Non-pigmented ciliary epithelial cell (primary cell): ENCODE results near the gene P2RX7.

Experiments used
- DNase-seq: peaks from one replicate; pipeline ENCODE4 v3.0.0-alpha.2; 2010; ENCODE audit warnings: low read depth

P2RX7 gene

DNA sequence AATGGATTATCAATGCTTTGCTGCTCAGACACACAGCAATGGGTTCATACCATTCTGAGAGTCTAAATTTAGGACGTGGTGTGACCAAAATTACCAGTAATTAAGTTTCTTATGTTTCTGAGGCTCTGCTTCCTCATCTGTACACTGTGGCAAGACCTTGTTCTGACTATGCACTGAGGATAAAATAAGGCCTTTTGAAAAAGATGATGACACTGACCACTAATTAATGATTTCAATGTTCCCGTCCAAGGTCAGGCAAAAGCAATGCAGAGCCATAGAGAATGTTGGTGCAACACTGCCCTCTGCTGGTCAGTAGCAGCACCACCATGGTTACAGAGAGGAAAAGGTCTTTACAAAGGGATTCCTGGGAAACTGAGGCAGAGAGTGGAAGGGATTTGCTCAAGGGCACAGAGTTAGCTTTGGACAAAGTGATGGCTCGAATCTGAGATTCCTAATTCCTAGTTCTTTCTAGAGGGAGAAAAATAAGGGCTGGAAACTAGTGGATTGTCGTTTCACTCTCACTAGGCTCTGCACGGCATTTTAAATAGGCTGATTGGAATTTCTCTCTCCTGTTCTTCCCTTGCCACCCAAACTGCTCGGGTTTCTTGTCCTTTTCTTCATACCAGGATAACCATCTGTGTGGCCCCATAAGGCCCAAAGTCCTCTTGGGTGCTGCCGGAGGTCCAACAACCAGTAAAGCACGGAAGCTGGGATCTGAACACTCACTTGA lies 22.3 kb upstream of the P2RX7 start:
- no peak for DNase-seq

DNA sequence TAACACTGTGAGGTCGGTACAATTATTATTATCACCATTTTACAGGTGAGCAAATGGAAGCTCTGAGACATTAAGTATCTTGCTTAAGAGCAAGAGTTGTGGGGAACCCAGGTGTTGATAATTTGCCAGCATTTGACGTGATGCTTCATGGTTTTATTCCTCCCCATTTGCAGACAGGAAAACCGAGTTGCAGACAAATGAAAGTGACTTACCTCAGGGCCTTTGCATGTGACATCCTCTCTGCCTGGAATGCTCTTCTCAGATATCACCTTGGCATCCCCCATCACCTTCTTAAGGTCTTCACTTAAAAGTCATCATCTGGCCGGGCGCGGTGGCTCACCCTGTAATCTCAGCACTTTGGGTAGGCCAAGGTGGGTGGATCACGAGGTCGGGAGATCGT lies 21.0 kb upstream of the P2RX7 start:
- DNase-seq, result no peak

DNA sequence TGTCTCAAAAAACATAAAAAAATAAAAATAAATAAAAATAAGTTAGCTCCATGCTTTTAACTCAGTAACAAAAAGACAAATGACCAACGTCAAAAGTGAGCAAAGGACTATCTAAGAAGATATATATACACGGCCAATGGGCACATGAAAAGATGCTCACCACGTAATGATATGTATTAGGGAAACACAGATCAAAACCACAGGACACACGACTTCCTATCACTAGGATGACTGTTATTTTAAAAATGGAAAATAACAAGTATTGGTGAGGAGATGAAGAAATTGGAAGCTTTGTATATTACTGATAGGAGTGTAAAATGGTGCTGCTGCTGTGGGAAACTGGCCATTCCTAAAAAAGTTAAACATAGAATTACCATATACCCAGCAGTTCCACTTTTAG lies 20.2 kb upstream of the P2RX7 start:
- DNase-seq, result no peak

DNA sequence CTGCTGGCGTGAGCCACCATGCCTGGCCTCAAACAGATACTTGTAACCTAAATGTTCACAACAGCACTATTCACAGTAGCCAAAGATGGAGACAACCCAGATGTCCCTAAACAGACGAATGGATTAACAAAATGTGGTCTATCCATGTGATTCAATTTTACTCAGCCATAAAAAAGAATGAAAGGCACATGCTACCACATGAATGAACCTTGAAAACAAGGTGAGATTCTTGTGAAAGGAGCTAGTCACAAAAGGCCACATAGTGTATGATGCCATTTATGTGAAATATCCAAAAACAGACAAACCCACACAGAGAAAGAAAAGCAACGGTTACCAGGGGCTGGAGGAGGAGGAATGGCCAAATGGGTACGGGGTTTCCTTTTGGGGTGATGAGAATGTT lies 19.6 kb upstream of the P2RX7 start:
- no peak for DNase-seq

DNA sequence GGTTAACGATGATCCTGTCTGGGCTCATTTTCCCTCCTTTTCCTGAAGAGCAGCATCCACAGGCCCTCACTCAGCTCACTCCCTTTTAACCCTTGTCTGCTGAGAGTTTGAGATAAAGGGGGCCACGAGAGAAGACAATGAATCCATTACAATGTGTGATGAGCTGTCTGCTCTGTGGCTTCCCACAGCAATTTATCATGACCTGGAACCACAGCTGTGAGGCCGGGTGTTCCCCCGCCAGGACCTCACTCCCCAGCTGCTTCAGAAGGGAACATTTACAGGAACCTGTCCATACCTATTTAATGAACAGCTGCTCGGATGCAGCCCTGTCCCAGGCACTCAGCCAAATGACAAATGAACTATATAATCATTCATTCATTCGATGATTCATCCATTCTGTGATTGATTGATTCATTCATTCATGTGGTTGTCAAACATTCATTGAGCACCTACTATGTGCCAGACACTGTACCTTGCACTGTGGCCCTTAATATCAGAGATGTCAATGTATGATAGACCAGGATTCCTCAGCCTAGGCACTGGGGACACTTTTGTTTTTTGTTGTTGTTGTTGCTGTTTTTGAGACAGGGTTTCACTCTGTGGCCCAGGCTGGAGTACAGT lies 18.5 kb upstream of the P2RX7 start:
- DNase-seq, result no peak

DNA sequence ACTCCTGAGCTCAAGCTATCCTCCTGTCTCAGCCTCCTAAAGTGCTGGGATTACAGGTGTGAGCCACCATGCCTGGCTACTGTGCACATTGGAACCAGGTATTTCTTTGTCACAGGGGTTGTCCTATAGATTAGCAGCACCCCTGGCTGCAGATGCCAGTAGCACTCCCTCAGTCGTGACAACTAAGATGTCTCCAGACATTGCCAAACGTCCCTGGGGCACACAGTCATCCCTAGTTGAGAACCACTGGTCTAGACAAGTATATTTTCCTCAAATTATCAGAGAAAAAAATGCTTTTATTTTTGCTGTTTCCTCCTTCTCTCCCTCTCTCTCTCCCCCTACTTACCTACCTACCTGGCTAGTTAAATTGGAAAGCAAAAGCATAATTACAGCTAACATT lies 17.9 kb upstream of the P2RX7 start:
- DNase-seq, result no peak

DNA sequence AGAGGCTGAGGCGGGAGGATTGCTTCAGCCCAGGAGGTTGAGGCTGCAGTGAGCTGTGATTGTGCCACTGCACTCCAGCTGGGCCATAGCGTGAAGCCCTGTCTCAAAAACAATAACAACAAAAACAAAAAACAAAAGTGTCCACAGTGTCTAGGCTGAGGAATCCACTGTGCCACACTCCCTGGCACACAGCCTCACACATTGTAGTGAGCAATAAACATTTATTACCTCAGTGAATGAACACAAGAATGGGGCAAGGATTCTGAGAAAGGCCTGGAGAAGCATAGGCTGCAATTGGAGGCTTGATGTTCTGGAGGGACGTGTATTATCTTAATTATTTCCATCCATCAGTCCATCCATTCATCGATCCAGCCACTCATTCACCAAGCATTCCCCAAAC lies 17.1 kb upstream of the P2RX7 start:
- DNase-seq, result no peak

DNA sequence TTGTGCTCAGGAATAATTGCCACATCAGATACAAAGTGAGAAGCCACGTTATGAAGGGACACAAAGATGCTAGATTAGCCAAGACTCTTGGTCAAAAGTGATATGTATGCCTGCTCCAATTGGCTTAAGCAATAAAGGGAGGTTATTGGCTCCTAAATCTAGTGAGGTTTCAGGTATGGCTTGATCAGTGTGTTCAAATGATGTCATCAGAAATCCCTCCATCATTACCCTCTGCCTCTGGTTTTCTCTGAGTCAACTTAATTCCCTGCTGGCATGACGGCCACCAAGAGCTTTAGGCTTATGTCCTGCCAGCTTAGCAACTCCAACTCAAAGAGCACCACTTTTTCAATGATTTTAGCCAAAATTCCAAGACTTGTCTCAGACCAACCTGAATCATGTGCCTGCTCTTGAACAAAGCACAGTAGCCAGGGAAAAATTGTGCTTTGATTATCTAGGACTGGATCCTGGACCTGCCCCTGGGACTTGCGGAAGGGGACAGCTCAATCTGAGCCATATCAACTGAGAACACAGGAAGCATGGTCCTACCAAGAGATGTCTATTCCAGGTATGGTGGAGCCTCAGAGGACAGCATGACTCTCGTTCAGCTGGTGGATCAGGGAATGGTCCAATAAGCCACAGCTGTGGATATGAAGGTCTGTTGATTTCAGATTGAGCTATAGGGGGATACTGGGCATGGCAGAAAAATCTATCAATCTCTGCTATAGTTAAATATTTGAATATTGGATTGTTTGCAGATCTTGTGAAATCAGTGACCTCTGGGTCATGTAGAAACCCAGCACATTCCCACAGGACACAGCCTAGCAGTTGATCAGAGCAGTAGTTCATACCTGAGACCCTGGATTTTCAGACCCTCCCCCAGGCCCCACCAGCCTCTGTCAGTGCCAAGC lies 16.1 kb upstream of the P2RX7 start:
- no peak for DNase-seq

DNA sequence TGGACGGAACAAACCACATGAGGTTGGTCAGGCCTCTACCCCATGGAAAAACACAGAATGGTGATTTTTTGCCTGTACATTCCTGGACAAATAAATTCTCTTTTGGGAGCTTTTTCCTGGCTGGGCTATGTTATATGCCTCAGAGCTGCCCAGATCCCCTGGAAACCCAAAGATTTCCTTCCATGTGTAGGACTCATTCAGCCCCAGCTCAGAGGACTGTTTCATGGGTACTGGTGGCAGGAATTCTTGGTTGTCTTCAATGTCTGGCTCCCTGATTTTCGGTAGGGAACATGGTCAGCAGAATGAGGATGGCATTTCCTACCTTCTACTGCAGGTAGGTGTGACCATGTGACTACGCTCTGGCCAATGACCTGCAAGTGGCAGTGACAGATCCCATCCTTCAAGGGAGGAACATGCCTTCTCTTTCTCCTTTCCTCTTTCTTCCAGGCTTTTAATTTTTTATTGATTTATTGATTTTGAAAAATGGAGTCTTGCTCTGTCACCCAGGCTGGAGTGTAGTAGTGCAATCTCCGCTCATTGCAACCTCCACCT lies 15.4 kb upstream of the P2RX7 start:
- no peak for DNase-seq

DNA sequence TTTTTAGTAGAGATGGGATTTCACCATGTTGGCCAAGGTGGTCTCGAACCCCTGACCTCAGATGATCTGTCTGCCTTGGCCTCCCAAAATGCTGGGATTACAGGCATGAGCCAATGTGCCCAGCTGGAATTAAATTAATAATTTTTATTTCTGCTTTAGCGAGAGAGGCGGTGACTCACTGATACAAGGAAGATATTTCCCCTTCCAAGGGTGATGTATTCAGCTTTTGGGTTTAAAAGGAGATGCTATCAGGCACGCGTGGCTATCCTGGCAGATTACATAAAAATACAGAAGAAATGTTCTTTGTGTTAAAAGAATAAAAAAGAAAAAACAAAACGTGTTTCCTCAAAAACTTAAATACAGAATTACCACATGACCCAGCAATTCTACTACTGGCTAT lies 12.4 kb upstream of the P2RX7 start:
- no peak for DNase-seq

DNA sequence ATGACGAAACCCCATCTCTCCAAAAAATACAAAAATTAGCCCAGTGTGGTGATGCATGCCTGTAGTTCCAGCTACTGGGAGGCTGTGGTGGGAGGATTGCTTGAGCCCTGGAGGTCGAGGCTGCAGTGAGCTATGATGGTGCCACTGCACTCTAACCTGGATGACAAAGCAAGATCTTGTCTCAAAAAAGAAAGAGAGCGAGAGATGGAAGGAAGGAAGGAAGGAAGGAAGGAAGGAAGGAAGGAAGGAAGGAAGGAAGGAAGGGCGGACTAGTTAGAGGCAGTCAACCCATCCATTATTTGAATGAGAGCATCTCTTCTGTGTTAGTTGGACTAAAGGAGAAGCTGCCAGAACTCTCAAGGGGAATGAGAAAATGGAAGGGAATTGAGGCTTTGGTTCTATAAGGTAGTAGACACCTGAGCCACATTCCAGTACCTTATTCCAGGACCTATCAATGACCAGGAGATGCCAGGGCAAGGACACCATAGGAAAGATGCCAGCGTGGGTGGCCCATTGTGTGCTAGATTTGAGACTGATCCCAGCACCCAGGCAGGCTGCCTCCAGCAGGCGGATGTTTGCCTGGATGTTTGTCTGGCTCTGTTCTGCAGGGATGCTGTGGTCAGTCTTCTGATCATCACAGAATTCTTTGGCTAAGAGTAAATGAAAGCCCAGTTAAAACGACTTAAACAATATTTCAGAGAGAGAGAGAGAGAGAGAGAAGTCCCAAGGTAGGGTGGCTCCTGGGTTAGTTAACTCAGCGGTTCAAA lies 11.5 kb upstream of the P2RX7 start:
- no peak for DNase-seq

DNA sequence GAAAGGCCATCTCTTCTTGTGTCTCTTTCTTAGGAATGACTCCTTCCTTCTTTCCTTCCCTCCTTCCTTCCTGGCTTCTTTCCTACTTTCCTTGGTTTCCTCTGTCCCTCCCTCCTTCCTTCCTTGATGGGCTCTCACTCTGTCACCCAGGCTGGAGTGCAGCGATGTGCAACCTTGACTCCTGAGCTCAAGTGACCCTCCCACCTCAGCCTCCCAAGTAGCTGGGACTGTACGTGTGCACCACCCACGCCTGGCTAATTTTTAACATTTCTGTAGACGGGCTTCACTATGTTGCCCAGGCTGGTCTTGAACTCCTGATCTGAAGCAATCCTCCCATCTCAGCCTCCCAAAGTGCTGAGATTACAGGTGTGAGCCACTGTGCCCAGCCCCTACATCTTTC lies 10.9 kb upstream of the P2RX7 start:
- DNase-seq, result no peak

DNA sequence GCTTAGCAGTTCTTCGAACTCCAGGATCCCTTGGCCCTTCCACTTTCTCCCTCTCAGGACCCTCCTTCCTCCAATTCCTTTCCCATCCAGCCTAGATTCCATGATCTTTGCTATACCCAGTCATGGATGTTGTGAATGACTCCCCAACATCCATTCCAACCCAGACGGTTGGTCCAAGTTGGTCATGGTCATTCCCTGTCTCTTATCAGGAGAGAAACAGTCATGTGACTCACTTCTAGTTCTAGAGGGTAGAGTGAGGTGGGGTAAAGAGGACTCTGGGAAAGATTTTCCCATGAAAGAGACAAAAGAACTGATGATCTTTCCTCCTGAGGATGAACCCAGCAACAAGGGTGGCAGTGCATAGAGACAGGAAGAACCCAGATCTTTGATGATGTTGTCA lies 9.2 kb upstream of the P2RX7 start:
- no peak for DNase-seq

DNA sequence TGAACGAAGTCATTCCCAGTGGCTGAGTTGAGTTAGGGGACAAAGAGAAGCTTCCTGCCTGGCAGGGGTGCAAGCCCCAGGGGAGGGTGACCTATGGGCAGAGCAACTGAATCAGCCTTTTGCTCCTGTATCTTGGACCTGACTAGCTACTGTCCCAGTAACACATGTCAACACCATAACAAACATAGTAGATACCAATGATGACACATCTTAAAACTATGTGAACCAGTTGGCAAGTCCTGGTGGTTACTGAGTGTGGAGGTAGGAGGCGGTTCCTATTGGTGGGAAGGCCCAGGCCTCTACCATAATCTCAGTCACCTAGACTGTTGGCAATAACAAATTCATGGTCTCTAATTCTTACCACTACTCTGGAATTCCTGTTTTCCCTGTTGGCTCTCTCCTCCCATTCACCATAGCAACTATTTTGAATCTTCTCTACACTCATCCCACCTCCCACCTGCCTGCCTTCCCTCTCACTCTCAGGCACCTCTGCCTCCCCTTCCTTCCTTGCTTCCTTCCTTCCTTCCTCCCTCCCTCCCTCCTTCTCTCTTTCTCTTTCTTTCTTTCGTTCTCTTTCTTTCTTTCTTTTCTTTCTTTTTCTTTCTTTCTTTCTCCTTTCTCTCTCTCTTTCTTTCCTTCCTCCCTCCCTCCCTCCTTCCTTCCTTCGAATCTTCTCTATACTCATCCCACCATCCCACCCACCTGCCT lies 8.1 kb upstream of the P2RX7 start:
- DNase-seq, result peak; percentile 83

DNA sequence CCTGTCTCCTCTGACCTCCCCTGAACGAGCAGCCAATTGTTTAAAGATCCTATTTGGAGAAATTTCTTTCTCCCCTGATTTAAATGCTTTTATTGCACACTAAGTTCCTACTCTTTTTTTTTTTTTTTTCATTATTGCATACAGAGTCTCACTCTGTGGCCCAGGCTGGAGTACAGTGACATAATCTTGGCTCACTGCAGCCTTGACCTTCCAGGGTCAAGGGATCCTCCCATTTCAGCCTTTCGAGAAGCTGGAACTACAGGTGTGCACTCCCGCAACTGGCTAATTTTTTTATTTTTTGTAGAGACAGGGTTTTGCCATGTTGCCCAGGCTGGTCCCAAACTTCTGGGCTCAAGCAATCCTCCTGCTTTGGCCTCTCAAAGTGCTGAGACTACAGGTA lies 5.2 kb upstream of the P2RX7 start:
- no peak for DNase-seq

DNA sequence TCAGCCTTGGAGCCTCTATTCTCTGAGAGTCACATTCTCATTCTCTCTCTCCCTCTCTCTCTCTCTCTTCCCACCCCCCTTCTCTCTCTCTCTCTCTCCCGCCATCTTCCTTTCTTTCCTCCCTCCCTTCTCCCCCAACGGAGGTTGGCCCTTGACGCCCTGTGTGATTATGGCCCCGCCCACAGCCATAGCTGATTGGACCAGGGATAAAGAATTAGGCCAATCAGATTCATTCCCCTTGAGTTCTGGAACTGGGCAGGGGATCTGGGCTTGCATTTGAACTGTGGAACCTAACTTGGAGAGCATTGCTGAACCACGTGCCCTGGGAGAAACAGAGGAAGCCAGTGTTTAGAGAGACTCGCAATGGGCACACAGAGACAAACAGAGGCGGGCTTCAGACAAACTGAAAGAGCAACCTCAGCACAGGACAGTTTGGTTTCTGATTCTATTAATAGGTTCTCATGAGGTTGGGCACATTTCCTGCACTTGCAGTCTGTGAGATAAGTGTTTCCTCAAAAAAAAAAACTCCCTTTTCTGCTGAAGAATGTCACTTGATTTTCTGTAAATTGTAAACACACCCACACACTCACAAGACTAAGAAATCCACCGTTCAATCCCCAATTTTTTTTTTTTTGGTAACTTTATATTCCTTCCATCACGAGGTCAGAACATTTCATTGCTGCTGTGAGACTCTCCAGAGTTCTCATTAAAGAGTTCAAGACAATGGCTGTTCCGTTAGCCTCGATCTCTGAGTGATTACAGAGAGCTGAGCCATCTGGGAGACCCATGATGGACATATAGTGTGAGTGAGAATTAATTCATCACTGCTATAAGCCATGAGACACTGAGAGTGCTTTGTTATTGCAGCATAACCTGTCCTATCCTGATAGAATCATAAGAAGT lies 3.5 kb upstream of the P2RX7 start:
- no peak for DNase-seq

DNA sequence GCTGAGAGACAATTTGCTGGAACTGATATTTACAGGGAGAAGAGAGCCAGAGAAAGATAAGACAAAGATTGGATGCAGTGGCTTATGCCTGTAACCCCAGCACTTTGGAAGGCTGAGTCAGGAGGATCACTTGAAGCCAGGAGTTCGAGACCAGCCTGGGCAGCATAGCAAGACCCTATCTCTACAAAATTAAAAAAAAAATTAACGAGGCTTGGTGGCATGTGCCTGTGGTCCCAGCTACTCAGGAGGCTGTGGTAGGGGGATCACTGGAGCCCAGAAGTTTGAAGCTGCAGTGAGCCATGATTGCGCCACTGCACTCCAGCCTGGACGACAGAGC lies 2.9 kb upstream of the P2RX7 start:
- no peak for DNase-seq

DNA sequence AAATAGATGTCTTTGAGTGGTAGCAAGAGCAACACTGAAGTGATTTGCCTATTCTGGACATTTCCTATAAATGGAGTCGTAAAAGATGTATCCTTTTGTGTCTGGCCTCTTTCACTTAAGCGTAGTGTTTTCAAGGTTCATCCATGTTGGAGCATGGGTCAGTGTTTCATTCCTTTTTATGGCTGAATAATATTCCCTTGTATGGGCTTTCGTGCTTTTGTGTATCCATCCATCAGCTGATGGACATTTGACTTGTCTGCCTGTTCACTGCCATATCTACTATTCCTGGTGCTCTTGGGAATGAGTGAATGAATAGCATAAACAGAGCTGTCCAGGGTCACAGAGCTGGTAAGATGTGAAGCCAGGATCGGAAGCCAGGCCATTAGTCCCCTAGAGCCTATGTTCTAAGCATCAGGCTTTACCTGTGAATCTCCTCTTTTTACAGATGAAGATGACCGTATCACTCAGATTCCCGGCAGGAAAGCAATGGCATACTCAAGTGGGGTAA lies 1.8 kb upstream of the P2RX7 start:
- DNase-seq, result no peak

DNA sequence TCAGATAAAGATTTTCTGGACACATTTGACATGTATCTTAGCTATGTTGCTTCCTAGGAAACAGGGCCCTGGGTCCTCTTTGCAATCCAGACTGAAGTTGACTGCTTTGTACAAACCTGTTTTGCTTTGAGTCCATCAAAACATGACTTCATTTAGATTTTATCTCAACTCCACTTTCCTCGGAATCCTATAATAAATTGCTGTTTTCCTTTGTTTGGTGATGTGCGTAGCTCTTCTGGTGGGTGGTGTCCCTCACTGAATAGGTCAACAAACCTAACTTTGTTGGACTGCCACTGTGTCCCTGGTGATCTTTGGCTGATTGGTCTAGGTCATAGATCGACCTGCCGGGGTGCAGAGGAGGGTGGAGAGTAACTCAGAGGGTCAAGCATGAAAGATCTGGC lies 735 bp upstream of the P2RX7 start:
- no peak for DNase-seq

DNA sequence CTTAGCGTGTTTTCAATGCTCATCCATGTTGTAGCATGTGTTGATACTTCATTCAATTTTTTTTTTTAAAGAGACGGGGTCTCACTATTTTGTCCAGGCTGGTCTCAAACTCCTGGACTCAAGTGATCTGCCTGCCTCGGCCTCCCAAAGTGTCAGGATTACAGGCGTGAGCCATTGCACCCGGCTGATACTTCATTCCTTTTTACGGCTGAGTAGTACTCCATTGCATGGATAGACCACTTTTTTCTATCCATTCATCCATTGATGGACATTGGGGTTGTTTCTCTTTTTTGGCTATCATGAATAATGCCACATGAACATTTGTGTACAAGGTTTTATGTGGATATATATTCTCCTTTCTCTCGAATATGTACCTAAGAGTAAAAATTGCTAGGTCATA lies 1.2 kb downstream of the P2RX7 start:
- DNase-seq, result no peak
